ENCODE measurements around the gene ASAP3.

- TF ChIP-seq CTCF (IDR thresholded peaks at IDR 0.05) (no peak), POLR2A (IDR thresholded peaks at IDR 0.05) (no peak), POLR2AphosphoS5 (IDR thresholded peaks at IDR 0.05) (no peak), EP300 (IDR thresholded peaks at IDR 0.05) (no peak)
Observed at GRCh38 chr1:23403355-23403734, 80.6 kb downstream of the ASAP3 start.

Data from upper lobe of left lung (tissue), 4 donors.